Spinal cord (tissue), 10 donors: ENCODE measurements around the gene PDE4A. TPM values are rescaled to one million over a fixed set of nuclear protein-coding genes. Genes with fewer than 3 reads are reported as not detected.
"Not testable (repeated sequence)": the region's sequence is repeated elsewhere in the genome, so short reads cannot be mapped to it uniquely, and the experiment has no call there.

Experiments used
- DNase-seq, 6 donors: peaks; one replicate each; pipeline versions ENCODE4 v3.0.0 to v3.0.0-alpha.2; 2013 to 2015; ENCODE audit warnings: low spot score in 6 of 6, low read depth in 4 of 6
- H3K27ac ChIP-seq: one replicate; pipeline ENCODE4 v1.5.1; 2013; ENCODE audit warnings: low read depth, low read length, control low read depth
- H3K27me3 ChIP-seq: one replicate; pipeline ENCODE4 v1.6.1; 2013; ENCODE audit warnings: low read length; ENCODE audit not compliant: control insufficient read depth, insufficient read depth
- H3K36me3 ChIP-seq: one replicate; pipeline ENCODE4 v1.6.1; 2013; ENCODE audit warnings: low read length; ENCODE audit not compliant: control insufficient read depth, insufficient read depth
- H3K4me1 ChIP-seq: one replicate; pipeline ENCODE4 v1.6.1; 2013; ENCODE audit warnings: low read length; ENCODE audit not compliant: control insufficient read depth, insufficient read depth
- H3K4me3 ChIP-seq: one replicate; pipeline ENCODE4 v1.5.1; 2013; ENCODE audit warnings: low read depth, low read length, control low read depth
- H3K9me3 ChIP-seq: one replicate; pipeline ENCODE4 v1.6.1; 2013; ENCODE audit warnings: low read length; ENCODE audit not compliant: control insufficient read depth, insufficient read depth
- WGBS: methylation state at CpG from one replicate; pipeline ENCODE4 v1.1.5; 2013; ENCODE audit warnings: missing lambda C conversion rate; ENCODE audit not compliant: insufficient coverage; 5-methylcytosine and 5-hydroxymethylcytosine counted together
- polyA plus RNA-seq, 2 donors: library from polyadenylated mRNA; unstranded; fragments of 120-200 nt; gene quantifications; one replicate each; pipeline ENCODE4 v1.2.1, GENCODE V29; 2013; ENCODE audit not compliant: insufficient read length in 2 of 2
- total RNA-seq, 2 donors: library from RNA; depleted of rRNA in 1 of 2; stranded (reverse); fragments of 120-200 nt in 1 of 2; fragments of >200 nt in 1 of 2; gene quantifications; one replicate each; pipeline versions ENCODE4 v1.2.3 to v1.2.4, GENCODE V29; 2013 to 2014
- donor health status: healthy.

PDE4A gene
- total and polyA plus RNA-seq, 4 donors, result 4.2 to 28.4 (median 18.2) TPM

- no peak overlapping the region for H3K27ac ChIP-seq
- WGBS, result 0% methylated on average over 3 of the region's 3 CpGs
Observed at GRCh38 chr19:10388957-10389356, 31.4 kb upstream of the PDE4A start.

DNA sequence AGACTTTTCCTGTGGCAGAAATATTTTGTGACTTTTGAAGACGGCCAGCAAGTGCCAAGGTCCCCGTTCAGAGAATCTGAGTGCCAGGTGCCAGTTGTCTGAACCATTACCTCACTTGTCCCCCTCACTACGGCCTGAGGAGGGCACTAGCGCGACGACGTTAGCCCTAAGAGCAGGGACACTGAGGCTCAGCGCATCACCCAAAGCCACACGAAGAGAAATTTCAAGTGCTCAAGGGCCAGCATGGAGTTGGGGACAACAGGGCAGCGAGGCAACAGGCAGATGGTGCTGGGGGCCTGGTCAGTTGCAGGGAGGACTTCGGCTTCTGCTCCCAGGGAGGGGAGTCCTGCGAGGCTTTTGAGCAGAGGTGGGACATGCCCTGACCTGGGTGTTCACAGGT is 30.5 kb upstream of the PDE4A start:
- H3K27ac ChIP-seq, result no peak overlapping the region

More at GRCh38 chr19:10388957-10389356, 31.4 kb upstream of the PDE4A start:
- H3K9me3 ChIP-seq, result no peaks in the 10 kb centered on the region
- peaks cover 37% of the 10 kb centered on the region for H3K36me3 ChIP-seq
- peak in 5 of 6 donors; percentile 66 to 96 (median 80) for DNase-seq
- no peaks in the 10 kb centered on the region for H3K4me1 ChIP-seq
- H3K27me3 ChIP-seq, result no peaks in the 10 kb centered on the region
- H3K4me3 ChIP-seq, result no peak overlapping the region

DNA sequence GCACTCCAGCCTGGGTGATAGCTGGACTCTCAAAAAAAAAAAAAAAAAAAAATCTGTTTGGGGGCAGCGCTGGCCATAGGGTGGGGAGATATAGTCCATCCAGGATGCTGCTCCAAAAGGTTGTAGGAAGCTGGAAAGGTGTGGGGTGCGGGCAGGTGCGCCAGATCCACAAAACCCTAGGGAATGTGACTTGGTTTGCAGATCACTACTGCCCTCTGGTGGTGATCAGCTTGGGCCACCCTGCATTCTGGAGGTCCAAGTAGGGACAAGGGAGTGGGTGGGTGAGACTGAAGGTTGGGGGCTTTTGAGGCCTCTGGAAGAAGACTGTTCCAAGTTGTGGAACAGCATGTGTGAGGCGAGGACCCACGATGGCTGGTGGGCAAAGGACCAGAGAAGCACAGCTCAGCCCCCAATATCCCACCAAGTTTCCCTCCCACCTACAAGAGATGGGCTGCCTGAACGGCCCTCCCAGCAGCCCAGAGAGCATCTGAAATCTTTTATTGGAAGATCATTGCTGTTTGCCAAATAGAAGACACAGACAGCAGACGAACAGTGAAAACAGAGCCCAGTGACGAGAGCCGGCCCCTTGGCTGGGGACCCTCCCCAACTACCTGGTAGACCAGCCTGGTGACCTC is 29.6 kb upstream of the PDE4A start:
- Histone ChIP-seq H3K27ac (no peak overlapping the region), H3K9me3 (no peaks in the 10 kb centered on the region)
- peak in 2 of 6 donors; percentile 77 to 78 for DNase-seq

More for the DNA sequence above, 30.5 kb upstream of the PDE4A start:
- Histone ChIP-seq H3K27me3 (no peaks in the 10 kb centered on the region), H3K36me3 (peaks cover 46% of the 10 kb centered on the region), H3K9me3 (no peaks in the 10 kb centered on the region), H3K4me3 (no peak overlapping the region), H3K4me1 (no peaks in the 10 kb centered on the region)
- WGBS, result 63% methylated on average over 11 of the region's 12 CpGs
- no peak for DNase-seq

DNA sequence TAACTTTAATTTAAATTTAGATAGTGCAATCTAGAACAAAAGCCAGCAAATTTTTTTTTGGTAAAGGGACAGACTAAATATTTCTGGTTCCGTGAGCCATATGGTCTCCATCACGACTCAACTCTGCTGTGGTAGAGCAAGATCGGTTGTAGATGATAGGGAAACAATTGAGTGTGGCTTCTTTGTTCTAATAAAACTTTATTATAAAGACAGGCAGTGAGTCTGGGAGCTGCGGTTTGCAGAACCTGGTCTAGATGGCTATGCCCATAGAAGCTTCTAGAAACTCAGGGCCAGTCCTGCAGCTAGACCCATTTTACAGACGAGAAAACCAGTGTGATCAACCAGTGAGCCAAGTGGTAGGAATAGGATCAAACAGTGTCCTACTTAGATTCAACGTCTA is 28.2 kb upstream of the PDE4A start:
- no peaks in the 10 kb centered on the region for H3K9me3 ChIP-seq
- WGBS, result 80% methylated on average over 1 of the region's 6 CpGs
- DNase-seq, result no peak
- peaks cover 66% of the 10 kb centered on the region for H3K36me3 ChIP-seq
- no peaks in the 10 kb centered on the region for H3K27me3 ChIP-seq
- H3K27ac ChIP-seq, result no peak overlapping the region
- no peaks in the 10 kb centered on the region for H3K4me1 ChIP-seq
- no peak overlapping the region for H3K4me3 ChIP-seq

More for the DNA sequence above, 29.6 kb upstream of the PDE4A start:
- peaks cover 55% of the 10 kb centered on the region for H3K36me3 ChIP-seq
- H3K4me1 ChIP-seq, result no peaks in the 10 kb centered on the region
- no peak overlapping the region for H3K4me3 ChIP-seq
- 51% methylated on average over 7 of the region's 9 CpGs for WGBS
- H3K27me3 ChIP-seq, result no peaks in the 10 kb centered on the region

- 94% methylated on average over 24 of the region's 24 CpGs for WGBS
- peaks cover 74% of the 10 kb centered on the region for H3K36me3 ChIP-seq
Observed at GRCh38 chr19:10393137-10393536, 27.2 kb upstream of the PDE4A start.

DNA sequence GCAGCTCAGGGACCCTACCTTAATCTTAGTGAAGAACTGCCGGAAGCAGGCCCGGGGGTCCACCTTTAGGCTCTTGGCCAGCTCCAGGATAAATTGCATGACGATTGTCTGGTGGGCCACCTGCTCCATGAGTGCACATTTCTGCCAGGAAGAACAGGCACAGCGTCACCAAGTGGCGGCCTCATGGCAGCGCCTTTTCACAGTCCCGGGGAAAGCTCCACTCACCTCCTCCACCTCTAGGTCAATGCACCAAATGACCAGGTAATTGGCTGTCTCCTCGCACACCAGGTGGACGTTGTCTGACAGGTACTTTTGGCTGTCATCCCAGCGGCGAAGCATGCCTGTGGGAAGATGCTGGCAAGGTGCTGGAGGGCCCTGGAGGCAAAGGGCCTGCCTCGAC is 25.3 kb upstream of the PDE4A start:
- H3K27ac ChIP-seq, result no peak overlapping the region
- 95% methylated on average over 11 of the region's 12 CpGs for WGBS
- H3K4me1 ChIP-seq, result no peaks in the 10 kb centered on the region
- H3K9me3 ChIP-seq, result no peaks in the 10 kb centered on the region
- peaks cover 83% of the 10 kb centered on the region for H3K36me3 ChIP-seq
- H3K27me3 ChIP-seq, result no peaks in the 10 kb centered on the region
- no peak overlapping the region for H3K4me3 ChIP-seq
- no peak for DNase-seq

More at GRCh38 chr19:10393137-10393536, 27.2 kb upstream of the PDE4A start:
- no peaks in the 10 kb centered on the region for H3K27me3 ChIP-seq
- no peak overlapping the region for H3K4me3 ChIP-seq
- no peaks in the 10 kb centered on the region for H3K4me1 ChIP-seq
- no peak overlapping the region for H3K27ac ChIP-seq
- no peak for DNase-seq
- H3K9me3 ChIP-seq, result no peaks in the 10 kb centered on the region

DNA sequence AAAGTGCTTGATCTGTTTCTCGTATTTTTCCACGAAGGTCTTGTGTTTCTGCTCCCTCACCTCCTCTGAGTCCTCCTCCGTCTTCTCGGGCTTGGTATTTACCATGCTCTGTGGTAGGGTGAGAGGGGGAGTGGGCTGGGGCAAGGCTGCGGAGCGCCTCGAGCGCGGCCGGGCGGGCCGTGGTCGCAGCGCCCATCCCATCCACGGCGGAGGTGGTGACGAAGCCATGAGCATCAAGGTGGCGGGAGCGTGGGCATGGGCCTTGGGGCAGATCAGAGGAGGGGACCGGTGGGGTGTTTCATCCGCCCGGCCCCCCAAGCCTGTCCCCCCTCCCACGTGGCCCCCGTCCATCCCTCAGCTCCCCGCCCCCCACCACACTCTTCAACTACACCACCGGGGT is 24.9 kb upstream of the PDE4A start:
- no peaks in the 10 kb centered on the region for H3K27me3 ChIP-seq
- no peaks in the 10 kb centered on the region for H3K4me1 ChIP-seq
- H3K4me3 ChIP-seq, result no peak overlapping the region
- WGBS, result 95% methylated on average over 12 of the region's 26 CpGs
- peaks cover 83% of the 10 kb centered on the region for H3K36me3 ChIP-seq
- H3K9me3 ChIP-seq, result no peaks in the 10 kb centered on the region
- H3K27ac ChIP-seq, result no peak overlapping the region
- DNase-seq, result no peak

DNA sequence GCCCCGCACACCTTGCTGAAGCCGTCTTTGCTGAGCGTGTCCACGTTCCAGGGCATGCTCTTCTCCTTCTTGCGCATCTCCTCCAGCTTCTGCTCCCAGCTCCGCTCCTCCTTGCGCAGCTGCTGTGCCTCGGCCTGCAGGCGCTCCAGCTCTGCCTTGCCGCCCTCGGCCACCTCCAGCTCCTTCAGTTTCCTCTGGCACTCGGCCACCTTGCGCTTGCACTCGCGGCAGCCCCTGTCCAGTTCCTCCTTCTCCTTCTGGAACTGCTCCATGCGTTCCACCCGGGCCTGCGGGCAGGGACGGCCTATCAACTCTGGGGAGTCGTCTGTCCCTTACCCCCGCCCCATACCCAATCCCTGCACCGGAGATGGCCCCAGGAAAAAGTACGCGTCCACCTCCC is 24.4 kb upstream of the PDE4A start:
- Histone ChIP-seq H3K27ac (no peak overlapping the region), H3K36me3 (peaks cover 79% of the 10 kb centered on the region), H3K9me3 (no peaks in the 10 kb centered on the region), H3K4me1 (peaks cover under 1% of the 10 kb centered on the region), H3K4me3 (no peak overlapping the region), H3K27me3 (no peaks in the 10 kb centered on the region)
- no peak for DNase-seq
- 90% methylated on average over 24 of the region's 24 CpGs for WGBS

DNA sequence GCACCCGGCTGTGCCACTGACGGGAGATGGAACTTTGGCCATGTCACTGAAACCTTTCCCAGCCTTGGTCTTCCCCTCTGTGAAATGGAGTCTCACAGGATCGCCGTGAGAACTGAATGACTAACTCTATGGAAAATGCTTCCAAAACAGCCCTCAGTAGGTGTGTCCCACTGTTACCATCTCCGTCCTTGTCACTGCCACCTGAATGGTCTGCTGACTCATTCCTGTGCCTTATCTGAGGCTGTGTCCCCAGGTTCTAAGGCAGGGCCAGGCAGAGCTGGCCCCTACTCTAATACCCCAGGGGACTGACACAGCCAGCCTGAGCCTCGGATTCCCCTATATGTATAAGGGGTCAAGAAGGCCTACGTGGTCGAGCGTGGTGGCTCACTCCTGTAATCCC is 21.5 kb upstream of the PDE4A start:
- Histone ChIP-seq H3K27ac (no peak overlapping the region), H3K9me3 (no peaks in the 10 kb centered on the region), H3K27me3 (no peaks in the 10 kb centered on the region), H3K4me1 (peaks cover 19% of the 10 kb centered on the region), H3K36me3 (peaks cover 55% of the 10 kb centered on the region), H3K4me3 (no peak overlapping the region)
- WGBS, result 100% methylated on average over 7 of the region's 9 CpGs
- DNase-seq, result no peak

DNA sequence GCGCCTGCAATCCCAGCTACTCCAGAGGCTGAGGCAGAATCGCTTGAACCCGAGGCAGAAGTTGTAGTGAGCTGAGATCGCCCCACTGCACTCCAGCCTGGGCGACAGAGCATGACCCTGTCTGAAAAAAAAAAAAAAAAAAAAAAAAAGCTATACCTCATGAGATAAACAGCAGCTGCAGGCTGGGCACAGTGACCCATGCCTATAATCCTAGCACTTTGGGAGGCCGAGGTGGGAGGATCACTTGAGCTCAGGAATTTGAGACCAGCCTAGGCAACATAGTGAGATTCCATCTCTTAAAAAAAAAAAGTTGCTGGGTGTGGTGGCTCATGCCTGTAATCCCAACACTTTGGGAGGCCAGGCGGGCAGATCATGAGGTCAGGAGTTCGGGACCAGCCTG is 21.0 kb upstream of the PDE4A start:
- Histone ChIP-seq H3K36me3 (peaks cover 50% of the 10 kb centered on the region), H3K4me1 (peaks cover 24% of the 10 kb centered on the region)
- WGBS, result 90% methylated on average over 2 of the region's 8 CpGs

More for the DNA sequence above, 21.0 kb upstream of the PDE4A start:
- H3K27me3 ChIP-seq, H3K4me3 ChIP-seq, H3K9me3 ChIP-seq, DNase-seq, H3K27ac ChIP-seq: not testable (repeated sequence)
